GM18907 (cell line): ENCODE data around the gene MYOD1.

Experiments used
- ATAC-seq: cut with Tn5 transposase; IDR thresholded peaks from one replicate; pipeline ENCODE4 v1.9.1; 2021; ENCODE audit warnings: mild to moderate bottlenecking, moderate library complexity; ENCODE audit not compliant: unreplicated experiment

MYOD1 gene

DNA sequence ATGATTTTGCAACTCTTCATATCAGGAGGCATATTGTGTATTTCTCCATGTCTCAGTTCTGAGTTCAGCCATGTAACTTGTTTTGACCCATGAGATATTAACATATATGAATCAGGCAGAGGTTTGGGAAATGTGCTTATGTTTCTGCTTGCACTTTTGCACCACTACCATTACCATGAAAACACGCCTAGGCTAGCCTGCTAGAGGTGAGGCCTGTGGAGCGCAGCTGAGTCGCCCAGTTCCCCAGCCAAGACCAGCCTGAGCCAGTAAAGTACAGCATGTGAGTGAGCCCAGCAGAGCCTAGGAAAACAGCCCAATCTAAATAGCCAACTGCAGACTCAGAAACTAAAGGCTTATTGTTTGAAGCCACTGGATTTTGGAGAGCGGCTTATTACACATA, 18.4 kb upstream of the MYOD1 start:
- ATAC-seq = no peak

- no peak for ATAC-seq
These were observed 16.5 kb upstream of the MYOD1 start for GRCh38 chr11:17702876-17703275.

- ATAC-seq = no peak
These were observed 15.4 kb upstream of the MYOD1 start for GRCh38 chr11:17703951-17704350.

- ATAC-seq = no peak
These were observed 11.5 kb upstream of the MYOD1 start for GRCh38 chr11:17707830-17708229.

DNA sequence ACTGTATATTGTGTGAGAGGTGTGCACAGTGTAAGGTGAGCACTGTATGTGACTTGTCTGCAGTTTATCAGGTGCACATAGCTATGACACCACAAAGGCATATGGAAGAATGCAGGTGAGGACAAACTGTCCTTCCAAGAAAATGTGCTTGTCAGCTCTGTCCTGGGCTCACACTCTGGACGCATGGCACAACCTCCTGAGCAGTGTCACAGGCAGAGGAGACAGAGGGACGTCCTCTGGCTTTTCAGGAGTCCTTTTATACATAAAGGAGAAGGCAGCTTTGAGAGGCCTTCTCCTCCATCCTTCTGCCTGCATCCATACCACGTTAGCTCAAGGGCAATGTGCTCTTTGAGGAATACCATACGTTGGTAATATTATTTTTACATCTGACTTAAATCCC, 7.5 kb upstream of the MYOD1 start:
- no peak for ATAC-seq

DNA sequence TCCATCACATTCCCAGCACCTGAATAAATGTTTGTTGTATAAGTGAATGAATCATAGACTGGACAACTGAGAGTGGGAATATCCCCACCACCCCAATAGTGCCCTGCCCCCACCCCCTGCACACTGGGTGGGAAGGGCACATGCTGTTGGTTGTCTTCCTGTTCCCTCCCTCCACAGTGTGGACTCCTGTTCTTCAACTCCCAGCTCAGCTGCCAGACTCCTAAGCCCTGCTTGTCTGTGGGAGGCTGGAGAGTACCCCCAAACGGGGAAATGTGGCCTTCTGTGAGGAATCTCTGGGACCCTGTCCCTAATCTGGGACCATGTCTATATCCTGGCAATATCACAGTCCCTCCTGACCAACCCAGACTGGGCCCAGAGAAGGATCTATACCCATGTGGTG, 5.5 kb upstream of the MYOD1 start:
- ATAC-seq = no peak

DNA sequence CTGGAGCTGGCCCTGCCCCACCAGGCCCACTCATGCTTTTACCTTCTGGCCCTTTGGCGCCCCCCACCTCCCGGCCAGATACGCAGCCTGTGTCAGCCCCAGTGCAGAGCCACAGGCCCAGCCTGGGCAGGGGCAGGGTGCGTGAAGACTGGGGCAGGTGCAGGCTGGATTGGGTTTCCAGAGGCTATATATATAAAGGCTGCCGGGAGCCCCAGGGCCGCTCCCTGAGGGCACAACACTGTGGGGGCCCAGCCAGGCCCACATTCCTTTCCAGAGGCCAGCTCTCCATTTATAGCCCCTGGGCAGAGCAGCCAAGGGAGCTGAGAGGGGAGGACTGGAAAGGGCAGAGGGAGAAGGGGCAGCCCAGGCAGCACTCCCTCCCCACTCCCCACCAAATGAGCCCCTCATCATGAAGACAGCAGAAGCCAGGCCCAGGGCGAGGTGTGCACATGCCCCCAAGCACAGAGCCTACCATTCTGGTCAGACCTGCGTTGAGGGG, 5.0 kb upstream of the MYOD1 start:
- ATAC-seq = no peak

- ATAC-seq = no peak
These were observed 4.5 kb upstream of the MYOD1 start for GRCh38 chr11:17714870-17715269.

DNA sequence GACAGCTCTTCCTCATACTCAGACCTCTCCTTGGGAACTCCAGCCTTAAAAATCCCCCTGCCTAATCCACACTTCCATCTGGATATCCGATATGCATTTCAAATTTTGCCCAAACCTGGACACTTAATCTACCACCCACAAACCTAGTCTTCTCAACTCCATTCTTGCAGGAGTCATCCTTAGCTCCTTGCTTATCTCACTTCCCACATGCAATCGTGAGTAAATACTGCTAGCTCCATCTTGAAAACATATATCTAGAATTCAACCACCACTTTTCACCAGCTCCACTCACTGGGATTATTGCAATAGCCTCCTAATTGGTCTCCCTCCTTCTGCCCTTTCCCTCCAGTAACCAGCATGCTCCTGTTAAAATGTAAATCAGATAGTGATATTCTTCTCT, 2.6 kb upstream of the MYOD1 start:
- no peak for ATAC-seq

GRCh38 chr11:17718015-17718414, 1.4 kb upstream of the MYOD1 start:
- ATAC-seq = no peak

DNA sequence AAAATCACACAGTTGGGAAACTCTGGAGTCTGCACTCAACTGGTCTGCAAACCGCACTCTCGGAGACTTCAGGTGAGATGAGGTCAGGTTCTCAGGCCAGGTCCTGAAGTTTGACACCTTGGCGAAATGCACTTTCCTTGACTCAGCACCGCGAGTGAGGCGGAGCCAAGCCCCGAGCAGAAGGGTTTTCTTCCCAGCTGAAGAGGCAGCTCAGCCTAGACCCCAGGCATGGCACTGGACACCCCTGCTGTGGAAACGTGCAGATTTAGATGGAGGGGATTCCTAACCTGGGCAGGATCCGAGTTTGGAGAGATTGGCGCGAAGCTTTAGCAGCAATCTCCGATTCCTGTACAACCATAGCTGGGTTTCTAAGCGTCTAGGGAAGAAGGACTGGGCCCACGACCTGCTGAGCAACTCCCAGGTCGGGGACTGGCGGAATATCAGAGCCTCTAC, 835 bp upstream of the MYOD1 start:
- ATAC-seq = no peak

GRCh38 chr11:17719938-17720795, 796 bp downstream of the MYOD1 start:
- ATAC-seq = no peak

DNA sequence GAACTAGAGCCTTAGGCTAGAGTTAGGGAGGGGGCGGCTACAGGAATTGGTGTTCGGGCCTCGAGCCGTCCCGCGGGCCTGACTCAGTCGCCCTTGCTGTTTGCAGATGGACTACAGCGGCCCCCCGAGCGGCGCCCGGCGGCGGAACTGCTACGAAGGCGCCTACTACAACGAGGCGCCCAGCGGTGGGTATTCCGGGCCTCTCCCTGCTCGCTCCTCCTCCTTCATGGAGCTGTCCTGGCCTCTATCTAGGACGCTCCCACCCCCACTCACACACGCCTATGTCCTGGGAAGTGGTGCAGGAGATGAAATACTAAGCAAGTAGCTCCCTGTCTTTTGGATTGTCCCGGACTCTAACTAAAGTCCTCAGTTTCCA, 1.4 kb downstream of the MYOD1 start:
- ATAC-seq = no peak

- no peak for ATAC-seq
These were observed 2.0 kb downstream of the MYOD1 start for GRCh38 chr11:17721242-17721999.

DNA sequence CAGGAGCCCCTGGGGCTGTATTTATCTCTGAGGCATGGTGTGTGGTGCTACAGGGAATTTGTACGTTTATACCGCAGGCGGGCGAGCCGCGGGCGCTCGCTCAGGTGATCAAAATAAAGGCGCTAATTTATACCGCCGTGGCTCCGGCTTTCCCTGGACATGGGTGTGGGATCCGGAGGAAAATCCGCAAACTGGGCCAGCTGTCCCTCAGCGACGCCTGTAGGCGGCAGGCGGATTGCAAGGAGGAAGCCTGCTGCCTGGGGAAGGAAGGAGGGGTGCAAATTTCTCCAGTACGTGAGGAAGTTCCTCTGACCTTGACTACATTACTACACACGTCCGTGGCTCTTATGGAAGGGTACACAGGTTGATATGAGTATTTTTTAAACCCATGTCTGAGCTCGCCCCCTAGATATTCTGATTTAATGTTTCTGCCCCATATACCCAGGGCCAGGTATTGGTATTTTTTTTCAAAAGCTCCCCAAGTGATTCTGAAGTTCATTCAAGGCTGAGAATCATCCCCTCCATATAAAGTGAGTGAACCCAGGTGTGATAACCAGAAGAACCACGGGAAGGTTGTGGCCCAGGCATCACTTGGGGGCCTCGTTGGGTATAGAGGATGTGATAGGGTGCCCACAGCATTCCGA, 2.8 kb downstream of the MYOD1 start:
- ATAC-seq = no peak

DNA sequence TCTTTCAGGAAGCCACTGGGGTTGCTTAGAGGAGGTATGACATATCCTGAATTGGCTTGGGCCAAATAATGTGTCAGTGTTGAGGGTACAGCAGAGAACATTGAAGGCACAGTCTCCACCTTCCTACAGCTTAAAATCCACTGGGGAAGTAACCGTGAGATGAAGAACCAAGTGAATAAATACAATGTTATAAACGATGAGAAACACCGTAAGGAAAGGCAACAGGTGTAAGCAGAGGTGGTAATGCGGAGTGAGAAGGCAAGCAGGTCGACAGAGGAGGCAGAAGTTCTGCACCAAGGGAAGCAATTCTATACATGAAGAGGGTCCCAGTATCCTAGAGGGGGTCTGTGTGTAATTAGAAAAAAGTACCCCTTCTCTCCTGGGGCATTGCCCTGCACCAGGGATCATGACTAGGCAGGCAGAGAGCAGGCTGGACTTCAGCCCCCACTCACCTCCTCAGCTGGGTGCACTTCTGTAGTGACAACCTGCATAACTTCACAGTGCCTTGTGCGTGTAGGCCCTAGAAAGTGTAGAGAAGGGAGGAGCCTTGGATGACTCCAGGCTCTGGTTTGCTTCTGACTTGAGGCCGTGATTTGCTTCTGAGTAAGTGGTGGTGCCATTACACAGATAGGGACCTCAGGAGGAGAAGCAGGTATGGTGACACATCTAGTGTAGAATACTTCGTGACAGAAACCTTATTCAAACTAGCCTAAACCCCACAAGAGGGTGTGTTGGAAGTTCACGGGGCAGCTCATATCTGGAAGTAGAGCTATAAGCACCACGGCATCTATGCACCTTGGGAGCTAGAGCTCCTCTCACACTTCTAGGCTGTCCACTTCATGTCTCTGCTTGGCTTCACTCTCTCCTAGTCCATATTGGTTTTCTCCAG, 4.9 kb downstream of the MYOD1 start:
- no peak for ATAC-seq

DNA sequence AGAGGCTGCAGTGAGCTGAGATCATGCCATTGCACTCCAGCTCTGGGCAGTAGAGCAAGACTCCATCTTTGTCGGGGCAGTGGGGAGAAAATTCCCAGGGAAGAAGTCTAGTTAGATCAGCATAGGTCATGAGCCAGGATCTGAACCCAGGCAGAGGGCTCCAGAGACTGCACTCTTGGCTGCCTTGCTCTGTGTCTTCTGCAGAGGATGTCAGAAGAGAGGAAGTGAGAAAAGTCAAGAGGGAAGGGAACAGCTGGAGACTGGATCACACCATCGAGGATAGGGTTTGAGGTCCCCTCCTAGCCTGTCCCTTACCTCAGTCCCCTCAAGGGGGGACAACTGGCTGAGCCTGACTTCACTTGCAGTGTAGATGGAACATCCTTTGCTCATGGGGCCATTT, 5.8 kb downstream of the MYOD1 start:
- no peak for ATAC-seq

- no peak for ATAC-seq
These were observed 10.8 kb downstream of the MYOD1 start for GRCh38 chr11:17730137-17730536.

DNA sequence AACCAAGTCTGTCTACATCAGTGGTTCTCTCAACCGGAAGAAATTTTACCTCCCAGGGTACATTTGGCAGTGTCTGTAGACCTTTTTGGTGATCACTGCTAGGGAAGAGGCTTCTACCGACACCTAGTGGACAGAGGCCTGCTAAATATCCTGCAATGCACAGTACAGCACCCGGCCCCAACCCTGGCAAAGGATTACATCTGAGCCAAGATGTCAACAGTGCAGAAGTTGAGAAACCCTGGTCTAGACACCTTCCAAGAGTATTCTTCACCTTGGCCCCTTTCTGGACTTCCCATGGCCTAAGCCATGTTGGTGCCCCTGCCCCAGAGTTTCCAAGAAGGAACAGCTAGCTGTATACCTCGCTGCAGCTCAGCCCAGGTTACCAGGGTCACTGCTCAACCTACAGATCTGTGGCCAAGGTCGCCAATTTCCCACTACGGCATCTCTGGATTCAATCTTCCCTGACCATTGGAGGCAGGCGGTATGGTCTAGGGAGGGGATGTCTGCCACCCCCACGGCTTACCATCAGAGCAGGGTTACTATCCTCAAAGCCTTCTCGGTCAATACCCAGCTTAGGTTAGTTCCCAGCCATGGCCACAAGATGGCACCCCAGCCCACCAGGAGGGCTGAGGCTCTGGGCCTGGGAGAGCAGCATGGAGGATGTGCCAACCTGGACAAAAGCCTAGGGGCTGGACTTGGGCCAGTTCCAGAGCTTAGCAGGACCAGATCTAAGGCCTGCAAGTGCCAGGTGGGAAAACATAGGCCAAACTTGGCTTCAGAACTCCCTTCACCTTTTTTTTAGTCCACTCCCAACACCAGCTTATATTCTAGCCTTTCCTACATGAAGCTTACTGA, 11.5 kb downstream of the MYOD1 start:
- ATAC-seq = peak; percentile 83

GRCh38 chr11:17733261-17733660, 13.9 kb downstream of the MYOD1 start:
- no peak for ATAC-seq
